Measurements from ENCODE around the gene AASS.
A peak's percentile ranks its signal among the peaks of the same experiment; 100 is the strongest.

- TF ChIP-seq CTCF (IDR thresholded peaks at IDR 0.05): peak in 5 of 6 experiments; percentile 7 to 76 (median 72)
- no peak for TF ChIP-seq POLR2A (IDR thresholded peaks at IDR 0.05)
Measured at GRCh38 chr7:122092964-122093797, 50.9 kb downstream of the AASS start.
